ENCODE results near the gene TRAF3.
"Not testable (repeated sequence)": the region's sequence is repeated elsewhere in the genome, so short reads cannot be mapped to it uniquely, and the experiment has no call there.

The TRAF3 gene

DNA sequence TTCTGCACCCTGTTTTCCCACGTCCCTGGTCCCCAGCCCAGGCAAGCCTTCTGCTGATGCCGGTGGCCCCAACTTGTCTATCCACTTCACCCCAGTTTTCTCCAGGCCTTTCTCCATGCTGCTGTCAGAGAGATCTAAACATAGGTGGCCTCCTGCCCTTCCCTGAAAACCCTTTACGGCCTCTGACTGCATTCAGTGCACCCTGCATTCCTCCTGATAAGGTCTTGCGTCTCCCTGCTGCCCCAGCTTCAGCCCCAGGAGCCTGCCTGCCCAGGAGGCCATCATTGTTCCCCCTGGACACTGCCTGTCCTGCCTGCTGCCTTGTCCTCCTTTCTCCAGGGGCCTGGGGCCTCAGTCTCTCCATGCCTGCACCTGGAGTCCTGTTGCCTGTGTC lies 29.8 kb downstream of the TRAF3 start:
- DNase-seq (ENCODE audit: low spot score), result no peak

DNA sequence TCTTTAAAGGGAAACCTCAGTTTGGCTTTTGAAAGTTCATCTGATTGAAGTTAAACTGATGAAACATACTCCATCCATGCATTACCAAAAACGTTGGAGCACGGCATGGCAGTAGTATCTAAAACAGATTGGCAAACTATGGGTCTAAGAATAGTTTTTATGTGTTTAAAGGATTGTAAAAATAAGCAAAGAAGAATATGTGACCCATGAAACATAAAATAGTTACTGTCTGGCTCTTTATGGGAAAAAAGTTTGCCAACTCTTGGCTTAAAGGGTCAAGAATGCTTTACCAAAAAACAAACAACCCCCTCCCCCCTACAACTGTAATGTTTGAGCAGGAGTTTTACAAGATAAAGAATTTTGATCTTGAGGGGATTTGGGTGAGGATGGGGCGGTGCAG lies 32.6 kb downstream of the TRAF3 start:
- DNase-seq (ENCODE audit: low spot score), result no peak

DNA sequence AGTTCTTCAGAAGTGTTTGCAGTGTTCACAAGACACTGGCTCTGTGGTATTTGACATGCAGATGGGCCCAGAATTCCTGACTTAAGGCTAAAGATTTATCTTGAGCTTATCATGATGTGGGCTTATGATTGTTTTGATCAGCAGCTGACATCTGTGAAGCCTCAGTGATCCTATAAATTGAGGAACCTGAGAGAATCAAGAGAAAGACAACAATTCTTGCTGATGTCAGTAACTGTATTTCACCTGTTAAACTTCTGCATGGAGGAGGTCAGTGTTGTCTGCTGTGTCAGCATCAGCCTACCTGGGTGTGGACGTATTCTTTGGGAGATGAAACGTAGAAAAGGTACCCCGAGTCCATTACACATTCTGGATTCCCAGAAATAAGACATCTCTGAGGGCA lies 33.3 kb downstream of the TRAF3 start:
- no peak for DNase-seq (ENCODE audit: low spot score)

DNA sequence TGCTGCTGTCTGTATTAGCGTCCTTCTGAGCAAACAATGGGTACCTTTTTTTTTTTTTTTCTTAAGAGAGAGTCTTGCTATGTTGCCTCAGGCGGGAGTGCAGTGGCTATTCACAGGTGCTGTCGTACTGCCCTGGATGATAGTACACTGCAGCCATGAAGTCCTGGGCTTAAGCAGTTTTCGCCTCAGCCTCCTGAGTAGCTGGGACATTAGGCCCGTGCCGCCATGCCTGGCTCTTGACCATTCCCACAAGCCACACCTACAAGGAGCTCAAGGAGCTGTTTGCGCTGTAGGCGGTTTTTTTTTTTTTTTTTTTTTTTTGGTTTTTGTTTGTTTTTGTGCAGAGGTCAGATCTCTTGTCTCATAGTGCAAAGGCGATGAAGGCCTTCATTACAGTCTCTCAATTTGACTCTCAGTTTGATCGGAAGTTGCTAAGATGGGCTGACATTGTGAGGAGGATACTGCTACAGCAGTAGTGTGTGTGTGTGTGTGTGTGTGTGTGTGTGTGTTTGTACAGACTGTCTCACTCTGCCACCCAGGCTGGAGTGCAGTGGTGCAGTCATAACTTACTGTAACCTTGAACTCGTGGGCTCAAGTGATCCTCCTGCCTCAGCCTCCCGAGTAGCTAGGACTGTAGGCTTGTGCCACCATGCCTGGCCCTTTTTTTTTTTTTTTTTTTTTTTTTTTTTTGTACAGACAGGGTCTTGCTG lies 34.2 kb downstream of the TRAF3 start:
- no peak for DNase-seq (ENCODE audit: low spot score)

DNA sequence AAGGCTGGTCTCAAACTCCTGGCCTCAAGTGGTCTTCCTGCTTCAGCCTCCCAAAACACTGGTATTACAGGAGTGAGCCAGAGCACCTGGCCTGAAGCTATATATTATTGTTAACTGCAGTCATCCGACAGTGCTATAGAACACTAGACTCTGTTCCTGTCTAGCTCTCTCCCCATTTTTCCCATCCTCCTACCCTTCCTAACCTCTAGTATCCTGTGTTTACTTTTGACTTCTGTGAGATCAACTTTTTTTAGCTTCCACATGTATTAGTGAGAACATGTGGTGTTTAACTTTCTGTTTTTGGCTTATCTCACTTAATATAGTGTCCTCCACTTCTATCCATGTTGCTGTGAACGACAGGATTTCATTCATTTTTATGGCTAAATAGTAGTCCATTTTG lies 34.7 kb downstream of the TRAF3 start:
- no peak for DNase-seq (ENCODE audit: low spot score)

DNA sequence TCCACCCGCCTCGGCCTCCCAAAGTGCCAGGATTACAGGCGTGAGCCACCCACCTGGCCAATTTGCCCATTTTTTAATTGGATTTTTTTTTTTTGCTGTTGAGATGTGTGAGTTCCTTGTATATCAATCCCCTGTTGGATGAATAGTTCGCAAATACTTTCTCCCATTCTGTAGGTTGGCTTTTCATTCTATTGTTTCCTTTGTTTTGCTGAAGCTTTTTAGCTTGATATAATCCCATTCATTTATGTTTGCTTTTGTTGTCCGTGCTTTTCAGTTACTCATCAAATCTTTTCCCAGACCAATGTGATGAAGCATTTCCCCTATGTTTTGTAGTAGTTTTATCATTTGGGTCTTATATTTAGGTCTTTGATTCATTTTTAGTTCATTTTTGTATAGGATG lies 36.4 kb downstream of the TRAF3 start:
- no peak for DNase-seq (ENCODE audit: low spot score)

DNA sequence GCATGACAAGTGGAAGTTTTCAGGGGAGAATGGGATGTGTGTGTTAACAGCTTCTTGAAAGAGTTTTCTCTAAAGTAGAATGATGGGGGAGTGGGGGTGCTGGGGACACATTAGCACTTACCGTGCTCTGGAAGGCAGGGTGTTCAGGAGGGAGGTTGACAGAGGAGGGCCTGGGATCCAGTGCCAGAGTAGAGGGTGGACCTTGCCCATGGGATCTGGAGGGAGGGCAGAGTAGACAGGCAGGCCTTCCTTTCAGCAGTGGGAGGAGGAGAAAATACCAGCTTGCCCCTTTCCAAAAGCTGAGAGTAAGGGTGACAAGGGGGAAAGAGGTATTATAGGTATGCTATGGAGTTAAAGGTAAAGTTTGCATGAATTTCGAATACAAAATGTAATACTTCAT lies 40.1 kb downstream of the TRAF3 start:
- DNase-seq (ENCODE audit: low spot score), result no peak

DNA sequence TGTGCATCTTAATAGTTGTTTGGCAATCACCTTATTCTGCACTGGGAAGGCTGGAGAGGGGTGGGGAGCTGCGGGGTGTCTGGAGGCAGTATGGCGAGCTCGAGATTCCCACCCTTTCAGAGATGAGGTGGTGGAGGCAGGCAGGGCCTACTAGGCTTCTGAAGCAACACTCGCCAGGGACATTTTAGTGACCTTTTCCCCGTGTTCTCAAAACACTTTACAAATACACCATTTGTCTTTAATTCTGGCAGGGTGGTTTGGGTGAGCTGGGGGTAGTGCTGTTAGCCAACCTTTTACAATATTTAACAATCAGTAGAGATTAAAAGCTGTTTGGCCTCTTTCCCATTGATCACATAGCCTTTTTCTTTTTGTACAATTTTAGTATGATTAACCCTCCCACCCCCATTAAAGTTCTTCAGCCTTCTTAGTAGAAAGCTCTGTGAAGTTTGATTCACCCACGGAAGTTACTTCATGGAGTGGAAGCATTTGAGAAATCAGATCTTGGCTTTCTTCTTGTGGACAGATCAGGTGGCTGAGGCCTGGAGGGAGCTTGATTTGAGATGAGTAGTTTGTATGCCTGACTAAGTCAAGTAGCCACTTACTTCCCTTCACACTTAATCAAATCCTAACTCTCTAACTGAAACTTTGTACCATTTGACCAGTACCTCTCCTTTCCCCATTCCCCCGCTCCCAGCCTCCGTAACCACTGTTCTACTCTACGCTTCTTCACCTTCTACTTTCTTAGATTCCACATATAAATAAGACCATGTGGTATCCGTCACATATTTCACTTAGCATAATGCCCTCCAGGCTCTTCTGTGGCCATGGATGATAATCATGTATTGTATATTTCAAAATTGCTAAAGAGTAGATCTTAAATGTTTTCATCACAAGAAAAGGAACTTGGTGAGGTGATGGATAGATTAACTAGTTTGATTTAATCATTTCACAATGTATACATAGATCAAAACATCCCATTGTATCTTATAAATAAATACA lies 41.0 kb downstream of the TRAF3 start:
- DNase-seq (ENCODE audit: low spot score), result no peak

DNA sequence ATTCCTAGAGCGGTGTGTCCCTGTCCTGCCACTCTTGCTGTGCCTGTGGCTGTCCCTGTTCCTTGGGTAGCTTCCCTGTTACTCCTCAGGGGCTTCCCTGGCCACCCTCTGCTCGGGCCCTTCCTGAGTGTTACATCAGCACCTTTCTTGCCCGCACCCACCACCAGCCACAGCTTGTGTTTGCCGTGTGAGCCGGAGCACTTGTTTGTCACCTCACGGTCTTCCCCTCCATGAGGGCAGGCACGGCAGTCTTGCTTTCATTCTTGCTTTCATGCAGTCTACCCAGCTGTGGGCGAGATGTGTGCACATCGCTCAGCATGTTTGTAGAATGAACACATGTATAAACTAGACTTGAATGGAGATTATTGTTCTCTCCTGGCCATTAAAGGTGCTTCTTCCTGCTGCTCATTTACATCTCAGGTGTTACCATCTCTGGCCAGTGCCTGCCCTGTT lies 42.0 kb downstream of the TRAF3 start:
- DNase-seq (ENCODE audit: low spot score), result peak; percentile 26

DNA sequence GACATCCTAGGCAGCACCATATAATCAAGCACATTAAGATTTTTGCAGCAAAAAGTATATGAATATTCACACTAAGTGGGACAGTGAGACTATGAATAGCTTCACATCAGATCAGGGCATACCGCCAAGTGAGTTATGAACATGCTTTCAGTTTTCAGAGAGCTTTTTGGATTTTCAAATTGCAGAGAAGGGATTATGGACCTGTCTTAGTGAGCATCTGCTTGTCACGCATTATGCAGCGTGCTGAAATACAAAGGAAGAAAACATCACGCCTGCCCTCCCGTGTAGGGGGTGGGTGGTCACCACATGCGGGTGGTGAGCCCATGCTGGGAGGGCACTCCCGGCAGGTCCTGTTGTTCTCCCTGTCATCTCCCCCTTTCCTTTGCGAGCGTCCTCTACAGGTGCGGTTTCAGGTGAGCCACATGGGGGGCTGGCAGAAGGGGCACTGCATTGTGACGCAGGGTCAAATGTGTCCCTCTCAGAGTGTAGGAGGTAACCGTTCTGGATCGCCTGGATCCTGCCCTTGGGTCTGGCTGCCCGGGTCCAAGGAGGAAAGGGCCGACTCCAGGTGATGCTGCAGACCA lies 42.6 kb downstream of the TRAF3 start:
- DNase-seq (ENCODE audit: low spot score), result no peak

DNA sequence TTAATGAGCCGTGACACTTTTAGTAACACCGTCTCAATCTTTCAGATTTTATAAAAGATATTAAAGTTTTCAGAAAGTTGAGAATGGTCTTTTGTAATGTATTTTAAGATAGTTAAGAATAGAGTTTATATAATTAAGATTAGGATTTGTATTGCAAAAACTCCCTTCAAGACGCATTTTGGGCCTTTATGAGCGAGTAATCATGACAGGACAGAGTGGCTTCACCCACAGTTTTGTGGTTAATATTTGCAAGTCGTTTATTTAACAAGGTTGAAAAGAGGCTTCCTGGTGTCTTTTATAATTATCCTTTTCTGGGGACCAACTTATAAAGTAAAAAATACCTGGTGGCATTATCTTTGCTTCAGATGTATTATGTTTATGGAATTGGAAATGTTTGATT lies 44.0 kb downstream of the TRAF3 start:
- DNase-seq (ENCODE audit: low spot score), result no peak

DNA sequence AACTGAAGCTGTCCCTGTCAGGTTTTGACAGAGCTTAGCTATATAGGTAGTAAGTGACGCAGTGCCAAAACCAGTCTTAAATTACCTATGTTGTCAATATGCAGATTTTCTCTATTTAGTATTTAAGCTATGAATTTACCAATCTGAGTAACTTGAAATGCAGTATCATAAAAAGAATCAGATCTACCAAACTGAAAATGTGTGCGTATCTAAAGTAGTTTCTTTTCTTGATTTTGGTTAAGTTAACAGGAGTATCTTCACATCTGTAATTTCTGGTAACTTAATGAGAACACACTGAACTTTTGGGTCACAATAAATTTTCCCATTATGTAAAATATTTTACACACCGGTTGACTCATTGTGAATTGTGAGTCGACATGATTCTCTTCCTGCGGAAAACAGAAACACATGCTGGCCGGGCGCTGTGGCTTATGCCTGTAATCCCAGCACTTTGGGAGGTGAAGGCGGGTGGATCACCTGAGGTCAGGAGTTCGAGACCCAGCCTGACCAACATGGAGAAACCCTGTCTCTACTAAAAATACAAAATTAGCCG lies 45.1 kb downstream of the TRAF3 start:
- DNase-seq (ENCODE audit: low spot score), result no peak

DNA sequence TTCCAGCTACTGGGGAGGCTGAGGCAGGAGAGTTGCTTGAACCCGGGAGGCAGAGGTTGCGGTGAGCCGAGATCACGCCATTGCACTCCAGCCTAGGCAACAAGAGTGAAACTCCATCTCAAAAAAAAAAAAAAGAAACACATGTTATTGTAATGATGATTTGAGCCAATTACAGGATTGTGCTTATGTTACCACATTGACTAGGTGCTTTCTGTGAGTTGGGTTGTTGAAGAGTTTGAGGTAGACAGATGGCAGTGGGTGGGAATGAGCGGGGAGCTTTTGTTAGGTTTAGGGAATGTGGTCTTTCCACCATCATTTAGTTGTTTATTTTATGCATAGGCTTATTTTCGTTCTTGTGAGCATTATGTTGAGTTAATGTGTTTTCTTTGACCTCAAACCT lies 45.6 kb downstream of the TRAF3 start:
- not testable (repeated sequence) for DNase-seq (ENCODE audit: low spot score)

DNA sequence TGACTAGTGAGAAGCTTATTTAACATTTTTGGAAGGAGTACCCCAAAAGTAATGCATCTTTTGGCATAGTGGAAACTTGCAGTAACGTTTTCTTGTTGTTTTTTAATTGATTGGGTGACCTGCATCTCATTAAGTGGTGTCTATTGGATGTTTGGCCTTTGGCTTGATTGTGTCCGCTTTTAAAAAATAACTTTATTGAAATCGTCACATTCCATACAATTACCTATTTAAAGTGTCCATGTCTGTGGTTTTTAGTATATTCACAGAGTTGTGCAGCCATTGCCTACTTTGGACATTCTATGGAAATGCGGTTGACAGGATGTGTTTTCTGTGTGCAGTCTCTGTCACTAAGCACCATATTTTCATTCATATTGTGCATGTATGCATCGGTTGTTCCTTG lies 46.3 kb downstream of the TRAF3 start:
- DNase-seq (ENCODE audit: low spot score), result no peak

DNA sequence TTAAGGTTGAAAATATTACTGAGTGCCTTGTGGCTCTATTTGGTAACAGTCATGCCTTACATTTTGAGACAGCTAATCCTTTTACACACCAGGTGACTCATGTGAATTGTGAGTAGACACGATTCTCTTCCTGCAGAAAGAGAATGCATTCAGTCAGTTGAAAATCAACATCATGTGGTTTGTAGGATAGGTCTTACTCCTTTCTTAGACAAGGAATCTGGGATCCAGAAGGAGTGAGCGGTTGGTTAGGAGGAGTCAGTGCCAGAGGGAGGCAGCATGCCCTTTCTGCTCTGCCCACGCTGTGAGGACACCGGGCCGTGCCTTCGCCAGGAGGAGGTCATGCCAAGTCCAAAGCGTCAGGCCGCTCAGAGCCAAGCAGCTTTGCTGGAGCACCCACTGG lies 47.6 kb downstream of the TRAF3 start:
- no peak for DNase-seq (ENCODE audit: low spot score)

DNA sequence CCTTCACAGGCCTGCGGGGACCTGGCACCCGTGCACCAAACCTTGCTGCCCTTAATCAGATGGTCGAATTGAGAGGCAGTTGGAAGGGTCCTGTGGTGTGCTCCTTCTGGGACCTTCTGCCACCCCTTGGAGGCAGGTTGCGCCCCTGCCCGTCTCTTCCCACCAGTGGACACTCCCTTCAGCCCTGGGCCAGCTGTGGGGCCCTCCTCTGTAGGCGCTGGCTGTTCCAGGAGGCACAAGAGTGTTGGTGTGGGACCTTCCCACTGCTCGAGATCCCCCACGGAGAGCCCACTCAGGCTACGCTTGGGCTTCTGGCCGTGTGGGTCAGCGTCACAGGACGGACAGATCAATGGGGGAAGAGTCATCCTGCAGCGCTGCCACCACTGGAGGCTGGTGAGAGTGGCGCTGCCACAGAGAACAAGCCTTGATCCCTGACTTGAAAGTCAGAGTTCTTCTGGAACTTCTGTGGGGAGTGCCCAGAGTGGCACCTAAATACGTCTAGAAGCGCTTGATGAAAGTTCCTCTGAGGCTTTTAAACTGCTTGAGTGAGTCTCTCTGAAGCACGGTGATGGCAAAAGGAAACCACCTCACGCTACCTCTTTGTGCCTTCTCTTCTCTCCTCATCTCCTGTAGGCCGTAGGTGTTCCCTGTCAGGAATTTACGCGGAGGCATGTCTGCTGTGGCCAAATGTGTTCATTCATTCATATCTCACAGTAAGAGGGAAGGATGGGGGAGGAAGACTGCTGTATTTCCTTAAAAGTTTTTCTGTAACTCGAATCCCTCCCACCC lies 48.3 kb downstream of the TRAF3 start:
- DNase-seq (ENCODE audit: low spot score), result no peak

DNA sequence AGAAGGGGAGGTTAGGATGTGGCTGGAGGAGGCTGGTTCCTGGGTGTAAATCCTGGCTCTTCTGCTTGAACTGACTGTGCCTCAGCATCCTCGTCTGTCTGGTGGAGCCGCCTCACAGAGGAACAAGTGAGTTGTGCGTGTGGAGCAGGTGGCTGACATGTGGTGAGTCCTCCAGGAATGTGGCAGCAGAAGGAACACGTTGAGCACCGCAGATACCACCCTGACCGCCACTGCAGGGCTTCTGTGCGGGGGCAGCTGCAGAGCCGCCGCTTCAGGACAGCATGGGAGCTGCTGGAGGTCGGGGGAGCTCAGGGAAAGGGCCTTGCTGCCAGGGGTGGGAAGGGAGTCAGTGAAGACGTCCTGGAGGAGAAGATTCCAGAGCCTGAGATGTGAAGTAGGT lies 48.9 kb downstream of the TRAF3 start:
- no peak for DNase-seq (ENCODE audit: low spot score)

DNA sequence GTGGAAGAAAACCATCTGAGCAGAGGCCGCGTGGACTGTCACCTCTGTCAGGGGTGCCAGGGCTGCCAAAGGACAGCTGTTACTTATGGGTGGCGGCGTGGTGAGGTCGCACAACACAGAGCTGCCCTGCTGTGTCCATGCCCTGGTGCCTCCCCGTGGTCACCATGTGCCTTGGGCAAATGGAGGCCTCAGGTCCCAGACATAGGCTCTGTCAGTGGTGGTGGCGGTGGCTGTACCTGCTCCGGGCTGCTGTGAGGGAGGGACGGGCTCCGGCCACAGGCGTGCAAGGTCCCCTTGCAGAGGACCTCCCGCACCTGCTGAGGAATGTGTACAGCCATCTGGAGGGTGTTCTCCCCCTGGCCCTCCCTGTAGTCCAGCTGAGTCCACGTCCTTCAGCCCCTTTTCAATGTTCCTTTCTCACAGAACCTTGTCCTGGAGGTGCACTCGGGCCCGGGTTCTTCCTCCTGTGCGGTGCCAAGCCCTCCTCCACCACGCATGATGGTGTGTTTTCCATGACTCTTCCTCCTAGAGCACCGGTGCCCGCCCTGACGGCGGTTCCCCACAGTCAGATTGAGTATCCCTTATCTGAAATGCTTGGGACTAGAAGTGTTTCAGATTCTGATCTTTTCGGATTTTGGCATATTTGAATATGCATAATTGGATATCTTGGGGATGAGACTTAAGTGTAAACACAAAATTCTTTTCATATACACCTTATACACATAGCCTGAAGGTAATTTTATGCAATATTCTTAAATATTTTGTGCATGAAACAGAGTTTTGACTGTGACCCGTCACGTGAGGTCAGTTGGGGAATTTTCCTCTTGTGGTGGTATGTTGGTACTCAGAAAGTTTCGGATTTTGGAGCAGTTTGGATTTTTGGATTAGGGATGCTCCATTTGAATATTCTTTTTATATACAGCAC lies 49.8 kb downstream of the TRAF3 start:
- DNase-seq (ENCODE audit: low spot score), result no peak

DNA sequence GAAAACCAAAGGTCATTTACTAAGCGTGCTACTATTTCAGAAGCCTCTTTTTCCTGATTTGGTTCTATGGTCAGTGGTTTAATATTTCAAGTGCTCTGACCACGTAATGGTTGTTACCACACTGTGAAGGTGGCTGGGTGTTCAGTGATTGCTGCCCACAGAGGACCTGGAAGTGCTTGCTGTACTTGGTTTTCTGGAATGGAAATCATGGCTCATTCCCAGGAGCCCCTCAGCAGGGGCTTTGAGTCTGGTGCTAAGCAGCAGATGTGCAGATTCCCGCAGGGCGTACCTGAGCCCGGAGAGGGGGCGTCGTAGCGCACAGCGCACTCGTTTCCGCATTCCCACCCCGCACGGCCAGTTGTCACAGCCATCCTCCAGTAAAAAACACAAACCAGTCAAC lies 50.5 kb downstream of the TRAF3 start:
- no peak for DNase-seq (ENCODE audit: low spot score)

DNA sequence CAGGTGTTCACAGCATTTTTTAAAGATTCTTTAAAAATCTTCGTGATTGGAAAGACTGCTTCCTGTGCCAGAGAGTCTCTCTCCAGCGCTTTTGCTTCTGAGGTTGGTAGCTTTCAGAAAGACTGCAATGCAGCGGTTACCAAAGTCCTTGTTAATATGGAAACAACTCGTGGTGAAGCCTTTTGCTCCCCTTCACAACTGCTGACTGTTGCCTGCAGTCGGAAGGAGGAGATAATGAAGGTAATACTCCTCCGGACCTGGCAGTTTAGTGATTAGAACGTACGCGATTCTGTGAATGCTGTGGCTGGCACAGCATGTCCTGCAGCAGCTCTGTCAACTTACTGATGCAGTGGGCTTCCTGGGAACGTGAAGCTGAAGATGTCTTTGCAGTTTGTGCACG lies 50.9 kb downstream of the TRAF3 start:
- no peak for DNase-seq (ENCODE audit: low spot score)

Measured in HuH-7 (cell line).